GM21825 (cell line): ENCODE data around the gene RBPJ.

ENCODE experiments used
- ATAC-seq: cut with Tn5 transposase; IDR thresholded peaks from one replicate; pipeline ENCODE4 v1.9.1; 2021; ENCODE audit warnings: mild to moderate bottlenecking, moderate library complexity; ENCODE audit not compliant: unreplicated experiment

The RBPJ gene

GRCh38 chr4:26412381-26413372, 91.9 kb downstream of the RBPJ start:
- ATAC-seq, result no peak

GRCh38 chr4:26413582-26413981, 92.8 kb downstream of the RBPJ start:
- ATAC-seq, result no peak

- no peak for ATAC-seq
Measured at GRCh38 chr4:26418107-26418506, 97.3 kb downstream of the RBPJ start.

GRCh38 chr4:26418850-26419249, 98.0 kb downstream of the RBPJ start:
- ATAC-seq, result no peak

- no peak for ATAC-seq
Measured at GRCh38 chr4:26420438-26420837, 99.6 kb downstream of the RBPJ start.

- no peak for ATAC-seq
Measured at GRCh38 chr4:26420913-26421312, 100.1 kb downstream of the RBPJ start.

GRCh38 chr4:26424153-26424552, 103.3 kb downstream of the RBPJ start:
- ATAC-seq, result no peak

- no peak for ATAC-seq
Measured at GRCh38 chr4:26424838-26425237, 104.0 kb downstream of the RBPJ start.

GRCh38 chr4:26425953-26426352, 105.1 kb downstream of the RBPJ start:
- ATAC-seq, result no peak

- no peak for ATAC-seq
Measured at GRCh38 chr4:26426892-26427291, 106.1 kb downstream of the RBPJ start.

GRCh38 chr4:26429910-26430309, 109.1 kb downstream of the RBPJ start:
- ATAC-seq, result no peak

- no peak for ATAC-seq
Measured at GRCh38 chr4:26431461-26432180, 110.8 kb downstream of the RBPJ start.

- no peak for ATAC-seq
Measured at GRCh38 chr4:26432419-26432818, 111.6 kb downstream of the RBPJ start.

- ATAC-seq, result no peak
Measured at GRCh38 chr4:26433556-26433955, 112.7 kb downstream of the RBPJ start.

GRCh38 chr4:26434030-26434639, 113.3 kb downstream of the RBPJ start:
- no peak for ATAC-seq

GRCh38 chr4:26441102-26441501, 120.3 kb downstream of the RBPJ start:
- ATAC-seq, result no peak

GRCh38 chr4:26441771-26442170, 121.0 kb downstream of the RBPJ start:
- no peak for ATAC-seq

GRCh38 chr4:26447378-26447777, 126.6 kb downstream of the RBPJ start:
- ATAC-seq, result no peak

- no peak for ATAC-seq
Measured at GRCh38 chr4:26450418-26450817, 129.6 kb downstream of the RBPJ start.

- ATAC-seq, result no peak
Measured at GRCh38 chr4:26451597-26451996, 130.8 kb downstream of the RBPJ start.
